Measurements from ENCODE around the gene TBC1D5.
"Not testable (repeated sequence)": the region's sequence is repeated elsewhere in the genome, so short reads cannot be mapped to it uniquely, and the experiment has no call there.

Gene TBC1D5

GRCh38 chr3:17707813-17708543 lies 34.5 kb downstream of the TBC1D5 start:
- DNase-seq (ENCODE audit: low read depth), result no peak

- not testable (repeated sequence) for DNase-seq (ENCODE audit: low read depth)
Measured at GRCh38 chr3:17705991-17706390, 36.4 kb downstream of the TBC1D5 start.

GRCh38 chr3:17699815-17700214 lies 42.6 kb downstream of the TBC1D5 start:
- not testable (repeated sequence) for DNase-seq (ENCODE audit: low read depth)

GRCh38 chr3:17695665-17696064 lies 46.8 kb downstream of the TBC1D5 start:
- DNase-seq (ENCODE audit: low read depth), result not testable (repeated sequence)

- DNase-seq (ENCODE audit: low read depth), result not testable (repeated sequence)
Measured at GRCh38 chr3:17693670-17693999, 48.8 kb downstream of the TBC1D5 start.

- not testable (repeated sequence) for DNase-seq (ENCODE audit: low read depth)
Measured at GRCh38 chr3:17692846-17693669, 49.4 kb downstream of the TBC1D5 start.

GRCh38 chr3:17687566-17687965 lies 54.9 kb downstream of the TBC1D5 start:
- DNase-seq (ENCODE audit: low read depth), result no peak

- DNase-seq (ENCODE audit: low read depth), result no peak
Measured at GRCh38 chr3:17686613-17687012, 55.8 kb downstream of the TBC1D5 start.

- DNase-seq (ENCODE audit: low read depth), result no peak
Measured at GRCh38 chr3:17683542-17684207, 58.8 kb downstream of the TBC1D5 start.

- no peak for DNase-seq (ENCODE audit: low read depth)
Measured at GRCh38 chr3:17680530-17680929, 61.9 kb downstream of the TBC1D5 start.

GRCh38 chr3:17678116-17678741 lies 64.2 kb downstream of the TBC1D5 start:
- DNase-seq (ENCODE audit: low read depth), result no peak

GRCh38 chr3:17674082-17674686 lies 68.2 kb downstream of the TBC1D5 start:
- no peak for DNase-seq (ENCODE audit: low read depth)

GRCh38 chr3:17672506-17672905 lies 69.9 kb downstream of the TBC1D5 start:
- no peak for DNase-seq (ENCODE audit: low read depth)

- DNase-seq (ENCODE audit: low read depth), result no peak
Measured at GRCh38 chr3:17670749-17671148, 71.7 kb downstream of the TBC1D5 start.

GRCh38 chr3:17664923-17665322 lies 77.5 kb downstream of the TBC1D5 start:
- DNase-seq (ENCODE audit: low read depth), result no peak

- DNase-seq (ENCODE audit: low read depth), result no peak
Measured at GRCh38 chr3:17656264-17656663, 86.2 kb downstream of the TBC1D5 start.

GRCh38 chr3:17655743-17656142 lies 86.7 kb downstream of the TBC1D5 start:
- DNase-seq (ENCODE audit: low read depth), result no peak

GRCh38 chr3:17649748-17650147 lies 92.7 kb downstream of the TBC1D5 start:
- not testable (repeated sequence) for DNase-seq (ENCODE audit: low read depth)

GRCh38 chr3:17648630-17649355 lies 93.6 kb downstream of the TBC1D5 start:
- not testable (repeated sequence) for DNase-seq (ENCODE audit: low read depth)

GRCh38 chr3:17645074-17645698 lies 97.2 kb downstream of the TBC1D5 start:
- DNase-seq (ENCODE audit: low read depth), result no peak

GRCh38 chr3:17643691-17644090 lies 98.7 kb downstream of the TBC1D5 start:
- DNase-seq (ENCODE audit: low read depth), result peak; percentile 61

Measured in GM04504 (cell line).